ENCODE data around the gene FILIP1L. TPM values are rescaled to one million over a fixed set of nuclear protein-coding genes. Genes with fewer than 3 reads are reported as not detected.

Gene FILIP1L
- total and polyA plus RNA-seq, 2 experiments from 2014 or later: 0.45 to 0.82 TPM

DNA sequence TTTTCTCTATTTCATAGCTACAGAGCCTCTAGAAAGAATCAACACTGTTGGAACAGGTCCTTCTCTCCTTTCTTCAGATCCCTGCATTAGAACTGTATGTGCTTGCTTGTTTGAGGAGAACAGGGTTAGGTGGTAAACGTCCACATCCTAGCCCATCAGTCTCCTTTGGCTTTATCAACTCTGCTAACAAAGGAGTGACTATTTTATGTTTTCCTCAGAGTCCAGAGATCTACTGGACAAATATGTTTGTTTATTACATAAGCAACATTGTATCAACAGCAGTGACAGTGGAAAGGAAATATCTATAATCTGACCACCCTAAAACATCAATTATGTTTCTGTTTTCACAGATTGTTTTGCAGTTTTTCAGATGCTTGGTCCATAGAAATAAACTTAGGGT is 257.0 kb downstream of the FILIP1L start:
- H3K27me3 ChIP-seq: no peaks in the 10 kb centered on the region
- no peak overlapping the region for H3K27ac ChIP-seq
- H3K36me3 ChIP-seq: no peaks in the 10 kb centered on the region
- no peaks in the 10 kb centered on the region for H3K4me1 ChIP-seq (ENCODE audit: low read depth)
- no peaks in the 10 kb centered on the region for H3K9me3 ChIP-seq (ENCODE audit: low read depth)
- DNase-seq (ENCODE audit: low read depth in 1 of 2, low spot score in 1 of 2): no peak
- TF ChIP-seq, protein P1, sequence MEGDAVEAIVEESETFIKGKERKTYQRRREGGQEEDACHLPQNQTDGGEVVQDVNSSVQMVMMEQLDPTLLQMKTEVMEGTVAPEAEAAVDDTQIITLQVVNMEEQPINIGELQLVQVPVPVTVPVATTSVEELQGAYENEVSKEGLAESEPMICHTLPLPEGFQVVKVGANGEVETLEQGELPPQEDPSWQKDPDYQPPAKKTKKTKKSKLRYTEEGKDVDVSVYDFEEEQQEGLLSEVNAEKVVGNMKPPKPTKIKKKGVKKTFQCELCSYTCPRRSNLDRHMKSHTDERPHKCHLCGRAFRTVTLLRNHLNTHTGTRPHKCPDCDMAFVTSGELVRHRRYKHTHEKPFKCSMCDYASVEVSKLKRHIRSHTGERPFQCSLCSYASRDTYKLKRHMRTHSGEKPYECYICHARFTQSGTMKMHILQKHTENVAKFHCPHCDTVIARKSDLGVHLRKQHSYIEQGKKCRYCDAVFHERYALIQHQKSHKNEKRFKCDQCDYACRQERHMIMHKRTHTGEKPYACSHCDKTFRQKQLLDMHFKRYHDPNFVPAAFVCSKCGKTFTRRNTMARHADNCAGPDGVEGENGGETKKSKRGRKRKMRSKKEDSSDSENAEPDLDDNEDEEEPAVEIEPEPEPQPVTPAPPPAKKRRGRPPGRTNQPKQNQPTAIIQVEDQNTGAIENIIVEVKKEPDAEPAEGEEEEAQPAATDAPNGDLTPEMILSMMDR (IDR thresholded peaks at IDR 0.05; ENCODE audit: low read depth, low read length): no peak
- no peak overlapping the region for H3K4me3 ChIP-seq

DNA sequence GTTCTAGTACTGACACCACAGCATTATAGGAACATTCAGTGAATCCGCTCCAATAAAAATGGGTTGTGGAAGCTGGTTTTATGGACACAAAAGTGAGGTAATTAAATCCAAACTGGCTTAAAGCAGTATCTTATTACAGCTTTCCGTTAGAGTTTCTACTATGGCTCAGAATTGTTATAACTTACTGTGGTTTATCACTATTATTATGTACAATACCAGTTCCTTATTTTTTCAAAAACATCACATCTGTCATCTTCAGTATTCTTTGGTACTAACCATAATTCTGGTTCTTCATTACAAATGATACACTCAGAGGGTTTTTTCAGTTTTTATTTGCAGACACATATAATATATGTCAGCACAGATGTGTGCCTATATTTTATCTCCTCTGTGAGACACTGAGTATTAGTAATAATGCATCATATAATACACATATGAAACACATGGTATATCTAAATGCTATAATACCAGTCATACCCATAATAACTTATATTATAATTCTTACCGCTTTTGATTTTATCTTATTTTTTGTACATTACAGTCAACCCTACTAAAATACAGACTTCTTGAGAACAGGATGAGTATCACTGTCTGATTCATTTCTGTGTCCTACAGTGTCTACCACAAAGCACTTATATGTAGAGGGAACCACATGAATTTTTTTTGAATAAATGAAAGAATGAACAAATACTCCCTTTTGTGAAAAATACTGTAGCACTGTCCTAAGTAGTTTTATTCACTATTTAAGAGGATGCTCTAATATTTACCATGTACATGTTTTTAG is 257.7 kb downstream of the FILIP1L start:
- H3K27me3 ChIP-seq: no peaks in the 10 kb centered on the region
- no peaks in the 10 kb centered on the region for H3K9me3 ChIP-seq (ENCODE audit: low read depth)
- TF ChIP-seq, protein P1 (IDR thresholded peaks at IDR 0.05; ENCODE audit: low read depth, low read length): no peak
- no peak for DNase-seq (ENCODE audit: low read depth in 1 of 2, low spot score in 1 of 2)
- H3K4me3 ChIP-seq: no peak overlapping the region
- H3K4me1 ChIP-seq (ENCODE audit: low read depth): no peaks in the 10 kb centered on the region
- no peaks in the 10 kb centered on the region for H3K36me3 ChIP-seq
- H3K27ac ChIP-seq: no peak overlapping the region

DNA sequence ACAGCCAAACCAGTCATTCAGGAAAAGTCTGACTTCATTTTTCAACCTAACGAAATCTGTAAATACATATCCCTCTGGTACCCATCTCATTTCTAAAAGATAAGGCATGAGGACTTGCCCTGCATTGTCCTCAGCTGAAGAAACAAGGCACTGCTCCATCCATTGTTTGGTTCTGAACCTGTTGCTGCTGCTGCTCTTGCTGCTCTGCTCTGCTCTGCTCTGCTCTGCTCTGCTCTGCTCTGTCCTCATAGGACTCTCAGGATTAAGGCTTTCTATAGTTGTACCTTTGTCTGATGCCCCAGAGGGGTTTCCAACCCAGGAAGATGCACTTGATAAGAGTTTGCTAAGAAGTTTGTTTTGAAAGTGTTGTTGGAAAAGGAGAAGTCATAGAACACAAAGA is 258.4 kb downstream of the FILIP1L start:
- TF ChIP-seq, protein P1 (IDR thresholded peaks at IDR 0.05; ENCODE audit: low read depth, low read length): no peak
- no peak overlapping the region for H3K27ac ChIP-seq
- H3K27me3 ChIP-seq: no peaks in the 10 kb centered on the region
- H3K4me3 ChIP-seq: no peak overlapping the region
- H3K36me3 ChIP-seq: no peaks in the 10 kb centered on the region
- no peaks in the 10 kb centered on the region for H3K9me3 ChIP-seq (ENCODE audit: low read depth)
- H3K4me1 ChIP-seq (ENCODE audit: low read depth): no peaks in the 10 kb centered on the region
- no peak for DNase-seq (ENCODE audit: low read depth in 1 of 2, low spot score in 1 of 2)

DNA sequence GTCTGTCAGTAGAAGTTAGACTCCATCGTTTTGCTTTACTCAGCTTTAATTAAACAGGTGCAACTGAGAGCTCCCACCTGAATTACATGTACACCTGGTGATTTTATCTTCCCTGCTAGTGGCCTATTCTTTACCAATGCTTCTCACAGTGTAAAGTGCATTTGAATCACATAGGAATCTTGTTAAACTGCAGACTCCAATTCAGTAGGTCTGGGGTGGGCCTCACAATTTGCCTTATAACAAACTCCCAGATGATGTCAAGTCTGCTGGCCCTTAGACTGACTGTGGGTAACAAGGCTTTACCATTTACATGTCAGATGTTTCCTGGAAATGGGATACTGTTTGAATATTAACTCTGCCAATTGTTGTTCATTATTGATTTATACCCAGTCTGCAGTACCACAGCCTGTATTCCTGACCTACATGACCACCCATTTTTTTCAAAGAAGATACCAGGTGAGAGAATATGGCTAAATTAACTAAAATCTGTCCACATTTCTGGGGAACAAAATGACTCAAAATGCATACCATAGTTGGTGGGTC is 259.5 kb downstream of the FILIP1L start:
- no peaks in the 10 kb centered on the region for H3K27me3 ChIP-seq
- H3K9me3 ChIP-seq (ENCODE audit: low read depth): no peaks in the 10 kb centered on the region
- TF ChIP-seq, protein P1 (IDR thresholded peaks at IDR 0.05; ENCODE audit: low read depth, low read length): no peak
- no peaks in the 10 kb centered on the region for H3K36me3 ChIP-seq
- H3K4me3 ChIP-seq: no peak overlapping the region
- no peak overlapping the region for H3K27ac ChIP-seq
- no peak for DNase-seq (ENCODE audit: low read depth in 1 of 2, low spot score in 1 of 2)
- no peaks in the 10 kb centered on the region for H3K4me1 ChIP-seq (ENCODE audit: low read depth)

DNA sequence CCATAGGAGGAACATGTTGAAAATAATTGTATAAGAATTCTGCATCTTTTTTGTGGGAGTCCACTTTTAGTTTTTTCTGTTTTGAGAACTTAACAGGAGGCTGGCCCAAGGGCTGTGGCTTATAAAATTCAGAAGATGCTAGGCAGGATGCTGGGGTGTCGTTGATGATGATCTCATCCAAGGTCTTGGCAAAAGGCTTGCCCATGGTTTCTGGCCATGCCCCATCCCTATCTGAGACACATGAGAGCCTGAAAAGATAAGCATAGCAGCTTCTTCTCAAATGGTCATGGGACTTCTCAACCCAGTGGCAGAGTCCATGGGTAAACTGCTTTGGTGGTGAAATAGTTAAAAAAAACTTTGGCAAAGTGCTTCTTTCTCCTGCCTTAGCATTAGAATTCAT is 261.4 kb downstream of the FILIP1L start:
- no peaks in the 10 kb centered on the region for H3K9me3 ChIP-seq (ENCODE audit: low read depth)
- TF ChIP-seq, protein P1 (IDR thresholded peaks at IDR 0.05; ENCODE audit: low read depth, low read length): no peak

More for the DNA sequence above, 261.4 kb downstream of the FILIP1L start:
- Histone ChIP-seq H3K27ac (no peak overlapping the region), H3K36me3 (no peaks in the 10 kb centered on the region), H3K27me3 (no peaks in the 10 kb centered on the region), H3K4me1 (ENCODE audit: low read depth) (no peaks in the 10 kb centered on the region), H3K4me3 (no peak overlapping the region)
- DNase-seq (ENCODE audit: low read depth in 1 of 2, low spot score in 1 of 2): no peak
